PC-9 (cell line): ENCODE data around the gene CNTNAP2.

Source experiments
- CTCF ChIP-seq: fragments of 200-600 bp; sonication (generic); conservative IDR thresholded peaks from 2 replicates; pipeline ENCODE4 v1.6.1; 2017; ENCODE audit warnings: mixed run types, antibody characterized with exemption, mild to moderate bottlenecking, moderate library complexity
- EZH2 ChIP-seq: fragments of 200-600 bp; sonication (generic); IDR thresholded peaks from 2 replicates; pipeline ENCODE4 v1.8.0; 2017; ENCODE audit warnings: antibody characterized with exemption, low read depth

- TF ChIP-seq EZH2 = no peak
- TF ChIP-seq CTCF = peak; percentile 34; the same call in 1 of the 2 replicates
Observed at GRCh38 chr7:146175716-146176115, 59.1 kb downstream of the CNTNAP2 start.
